ENCODE measurements around the gene HPCAL1. TPM values are rescaled to one million over a fixed set of nuclear protein-coding genes. Genes with fewer than 3 reads are reported as not detected.

Gene HPCAL1
- total and polyA plus RNA-seq, 2 of the 8 experiments (the other 6 are each of a cell fraction or from before 2014, with no cell fraction given) = 5.8 to 8.6 TPM

DNA sequence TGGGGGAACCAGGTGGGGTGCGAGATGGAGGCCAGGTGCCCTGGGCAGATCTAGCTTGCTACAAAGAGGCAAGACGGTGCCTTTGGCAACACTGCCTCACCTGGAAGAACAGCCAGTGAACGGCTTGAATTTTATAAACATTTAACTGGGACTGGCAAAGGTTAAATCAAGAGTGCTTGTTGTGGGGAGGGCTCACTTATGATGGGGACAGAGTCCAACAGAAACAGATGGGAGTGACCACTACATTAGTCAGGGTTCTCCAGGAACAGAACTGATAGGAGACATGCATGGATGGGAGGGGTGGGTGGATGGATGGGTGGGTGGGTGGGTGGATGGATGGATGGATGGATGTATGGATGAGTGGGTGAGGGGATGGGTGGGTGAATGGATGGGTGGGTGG is 126.2 kb downstream of the HPCAL1 start:
- FAIRE-seq = no peak
- CTCF ChIA-PET (ENCODE audit: partially characterized antibody) = interaction anchor here (0.7 kb wide), 1 partner anchor 299 kb away, joined by 3 read pairs; no protein-coding TSS in a partner anchor
- Histone ChIP-seq H3K9me3 (ENCODE audit: insufficient read depth in 2 of 2, low read depth in 1 of 2, low read length in 1 of 2) (no peaks in the 10 kb centered on the region), H2AK5ac (ENCODE audit: low read depth, low read length) (no peak overlapping the region), H2BK20ac (ENCODE audit: low read length) (no peak overlapping the region), H2BK12ac (ENCODE audit: low read depth, low read length) (no peak overlapping the region), H2BK15ac (ENCODE audit: low read length) (no peak overlapping the region), H3K4me1 (replicated peaks in 1 of 4; ENCODE audit: control insufficient read depth in 3 of 4, insufficient read depth in 4 of 4, low read length in 3 of 4) (peaks cover 0 to 3% (median 1%) of the 10 kb centered on the region in 4 experiments; a peak in 3 of 7 replicates), H3K4me2 (ENCODE audit: insufficient read depth in 1 of 2, low read depth in 2 of 2, low read length in 2 of 2) (no peak overlapping the region), H2BK5ac (ENCODE audit: low read depth, low read length) (no peak overlapping the region), H2AFZ (ENCODE audit: low read length) (no peak overlapping the region), H4K5ac (ENCODE audit: insufficient read length, low read depth, low read length) (no peak overlapping the region), H3K79me1 (ENCODE audit: low read depth, low read length) (no peaks in the 10 kb centered on the region), H2BK120ac (replicated peaks; ENCODE audit: low read depth, low read length) (no peak overlapping the region), H3K23ac (ENCODE audit: insufficient read length) (no peak overlapping the region), H3K4me3 (ENCODE audit: extremely low read depth in 1 of 4, insufficient read depth in 2 of 4, low read depth in 3 of 4, low read length in 4 of 4) (no peak overlapping the region), H3K23me2 (ENCODE audit: low read depth, low read length) (peaks cover 10% of the 10 kb centered on the region), H3K4ac (replicated peaks; ENCODE audit: insufficient read length, low read depth, low read length) (no peak overlapping the region), H3K79me2 (ENCODE audit: control insufficient read depth in 1 of 2, insufficient read depth in 2 of 2, low read length in 2 of 2) (no peaks in the 10 kb centered on the region), H4K20me1 (replicated peaks in 1 of 2; ENCODE audit: control insufficient read depth in 1 of 2, insufficient read depth in 2 of 2, low read length in 2 of 2) (peaks cover 0 to 7% of the 10 kb centered on the region in 2 experiments), H4K8ac (ENCODE audit: extremely low read depth, insufficient read depth, low read length) (no peak overlapping the region), H3K18ac (ENCODE audit: extremely low read depth, low read length) (no peak overlapping the region), H3K27ac (ENCODE audit: low read depth, low read length) (no peak overlapping the region), H3K9ac (replicated peaks in 1 of 4; ENCODE audit: extremely low read depth in 1 of 4, low read depth in 3 of 4, low read length in 3 of 4) (no peak overlapping the region), H3K36me3 (ENCODE audit: control insufficient read depth in 2 of 4, insufficient read depth in 4 of 4, low read length in 3 of 4) (no peaks in the 10 kb centered on the region), H4K91ac (replicated peaks; ENCODE audit: insufficient read length, low read length) (no peak overlapping the region), H3K27me3 (replicated peaks in 1 of 4; ENCODE audit: control insufficient read depth in 3 of 4, extremely low read depth in 1 of 4, insufficient read depth in 3 of 4, low read length in 3 of 4) (peaks cover 0 to 8% (median 3%) of the 10 kb centered on the region in 4 experiments; a peak in 3 of 7 replicates), H3K56ac (replicated peaks; ENCODE audit: insufficient read length, low read depth, low read length) (no peak overlapping the region), H3K14ac (ENCODE audit: insufficient read length) (no peak overlapping the region)
- DNase-seq (ENCODE audit: low read depth in 1 of 2, low spot score in 2 of 2) = no peak
- POLR2A ChIA-PET (ENCODE audit: partially characterized antibody) = interaction anchor here (0.6 kb wide), 1 partner anchor 17 kb away, joined by 3 read pairs; no protein-coding TSS in a partner anchor
- 93% methylated on average over 3 of the region's 3 CpGs; no CpG with 5 or more reads in 1 of the 2 experiments for WGBS, 2 experiments (ENCODE audit: extremely low coverage in 1 of 2, insufficient coverage in 1 of 2, insufficient read length in 1 of 2, insufficient replicate concordance in 2 of 2, low coverage in 1 of 2, low lambda C conversion rate in 2 of 2, missing lambda C conversion rate in 1 of 2)
- TF ChIP-seq SRF (IDR thresholded peaks at IDR 0.05; ENCODE audit: low read depth, low read length) (no peak), ZNF274 (IDR thresholded peaks at IDR 0.05; ENCODE audit: borderline replicate concordance, extremely low read depth, low read length) (no peak), GABPA (IDR thresholded peaks at IDR 0.05; ENCODE audit: borderline replicate concordance, insufficient read depth, low read length) (no peak), TAF7 (optimal IDR thresholded peaks at IDR 0.05; ENCODE audit: borderline replicate concordance, low read depth, low read length) (no peak), POLR2A (IDR thresholded peaks at IDR 0.05; ENCODE audit: control extremely low read depth in 1 of 2, low read depth in 2 of 2, low read length in 2 of 2) (no peak), CREB1 (IDR thresholded peaks at IDR 0.05) (no peak), RAD21 (IDR thresholded peaks at IDR 0.05 in 1 of 2, conservative IDR thresholded peaks at IDR 0.05 in 1 of 2; ENCODE audit: low read depth in 2 of 2, low read length in 2 of 2) (no peak)
